Measurements from ENCODE around the gene FXN.

GRCh38 chr9:69090140-69090750 is 54.7 kb downstream of the FXN start:
- TF ChIP-seq CTCF (conservative IDR thresholded peaks at IDR 0.05; ENCODE audit: low read depth, low read length) (no peak), EZH2 (IDR thresholded peaks at IDR 0.05; ENCODE audit: low read length, unreplicated experiment) (no peak)
